Keratinocyte (primary cell): Measurements from ENCODE around the gene CACNA1C. TPM values are rescaled to one million over a fixed set of nuclear protein-coding genes. Genes with fewer than 3 reads are reported as not detected.

Experiments
- DNase-seq: peaks from one replicate; pipeline ENCODE4 v3.0.0-alpha.2; 2011; ENCODE audit warnings: low read depth, missing footprints, low spot score
- FAIRE-seq: peaks from 2 replicates; lab custom pipeline; 2011; peaks lifted over from hg19 to GRCh38; lab: Jason Lieb, UNC
- H2AFZ ChIP-seq: 2 replicates; pipeline ENCODE4 v1.6.0; 2012; ENCODE audit warnings: low read length, control low read depth, inconsistent platforms; ENCODE audit not compliant: control insufficient read depth
- H3K27ac ChIP-seq: 2 replicates; pipeline ENCODE4 v1.5.1; 2011; ENCODE audit warnings: low read length; ENCODE audit not compliant: control insufficient read depth, insufficient read depth
- H3K27me3 ChIP-seq: 3 replicates; pipeline ENCODE4 v1.6.0; 2011; ENCODE audit warnings: low read length; ENCODE audit not compliant: control insufficient read depth, insufficient read depth; ENCODE audit errors: extremely low read depth
- H3K36me3 ChIP-seq, 2 experiments: 2 replicates in 1 of 2; 3 replicates in 1 of 2; pipeline ENCODE4 v1.5.1; 2011; ENCODE audit warnings: low read length in 2 of 2, mild to moderate bottlenecking in 1 of 2; ENCODE audit not compliant: control insufficient read depth in 2 of 2, insufficient read depth in 2 of 2; ENCODE audit errors: extremely low read depth in 1 of 2
- H3K4me1 ChIP-seq: 3 replicates; pipeline ENCODE4 v1.5.1; 2011; ENCODE audit warnings: low read length; ENCODE audit not compliant: control insufficient read depth, insufficient read depth; ENCODE audit errors: extremely low read depth
- H3K4me2 ChIP-seq: 3 replicates; pipeline ENCODE4 v1.6.0; 2011; ENCODE audit warnings: low read depth, low read length; ENCODE audit not compliant: control insufficient read depth, insufficient read depth; ENCODE audit errors: extremely low read depth
- H3K4me3 ChIP-seq, 3 experiments: fragments of 200-600 bp in 1 of 3; sonication (generic) in 1 of 3; 2 replicates in 2 of 3; 3 replicates in 1 of 3; pipeline ENCODE4 v1.5.1; 2011 to 2016; ENCODE audit warnings: low read length in 3 of 3, mild to moderate bottlenecking in 3 of 3, control low read depth in 2 of 3, inconsistent platforms in 1 of 3, low read depth in 1 of 3, mixed read lengths in 1 of 3, mixed run types in 1 of 3, moderate library complexity in 1 of 3; ENCODE audit not compliant: control insufficient read depth in 2 of 3, insufficient read depth in 2 of 3; ENCODE audit errors: extremely low read depth in 1 of 3
- H3K79me2 ChIP-seq: 2 replicates; pipeline ENCODE4 v1.6.0; 2012; ENCODE audit warnings: low read length; ENCODE audit not compliant: control insufficient read depth, insufficient read depth
- H3K9ac ChIP-seq: 3 replicates; pipeline ENCODE4 v1.6.0; 2011; ENCODE audit warnings: low read length; ENCODE audit not compliant: control insufficient read depth, insufficient read depth; ENCODE audit errors: extremely low read depth
- H3K9me1 ChIP-seq: 3 replicates; pipeline ENCODE4 v1.6.0; 2011; ENCODE audit warnings: low read length; ENCODE audit not compliant: control insufficient read depth, insufficient read depth; ENCODE audit errors: extremely low read depth
- H3K9me3 ChIP-seq: 2 replicates; pipeline ENCODE4 v1.5.1; 2012; ENCODE audit warnings: low read depth, low read length; ENCODE audit not compliant: control insufficient read depth
- H4K20me1 ChIP-seq: 3 replicates; pipeline ENCODE4 v1.6.0; 2011; ENCODE audit warnings: low read length; ENCODE audit not compliant: control insufficient read depth, insufficient read depth; ENCODE audit errors: extremely low read depth
- CTCF ChIP-seq, 3 experiments: IDR thresholded peaks in 1 of 3; conservative IDR thresholded peaks in 1 of 3; optimal IDR thresholded peaks in 1 of 3; 2 replicates in 2 of 3; 3 replicates in 1 of 3; pipeline versions ENCODE3 to v1.5.1; 2011; ENCODE audit warnings: low read length in 3 of 3, mild to moderate bottlenecking in 3 of 3, moderate library complexity in 2 of 3, control low read depth in 1 of 3, inconsistent platforms in 1 of 3; ENCODE audit not compliant: insufficient read depth in 2 of 3; ENCODE audit errors: extremely low read depth in 1 of 3
- EZH2 ChIP-seq: IDR thresholded peaks from one replicate; pipeline ENCODE4 v1.6.1; 2012; ENCODE audit warnings: inconsistent platforms, mild to moderate bottlenecking, low read length, moderate library complexity
- dilution Hi-C: fragments of 300-500 bp; cut with MboI; formaldehyde crosslinking; loops from one replicate; pipeline ENCODE4 v1.7.0; 2020; ENCODE audit warnings: low sequenced_read_pairs; ENCODE audit not compliant: extremely low pct_ligation_motif_present
- polyA plus RNA-seq, 5 experiments: library from polyadenylated mRNA; depleted of rRNA in 3 of 5; stranded (reverse) in 3 of 5; stranded (forward) in 1 of 5; unstranded in 1 of 5; fragments of >200 nt; gene quantifications; 1 replicate in 1 of 5; 2 replicates in 3 of 5; 3 replicates in 1 of 5; pipeline versions ENCODE4 v1.2.1 to v1.2.3, GENCODE V29; 2011 to 2012; ENCODE audit warnings: missing spikeins in 2 of 5, low read depth in 1 of 5, low replicate concordance in 1 of 5

CACNA1C gene
- polyA plus RNA-seq, 1 donor (not counting 4 experiments of a cell fraction or from before 2014, with no cell fraction given) = not detected

- dilution Hi-C loops = no loop called here
- Histone ChIP-seq H3K4me1 (no peaks in the 10 kb centered on the region), H3K79me2 (no peaks in the 10 kb centered on the region), H3K9me1 (no peaks in the 10 kb centered on the region), H3K9me3 (no peaks in the 10 kb centered on the region), H3K27ac (no peak overlapping the region), H3K4me3 (no peak overlapping the region), H3K36me3 (no peaks in the 10 kb centered on the region), H3K4me2 (no peak overlapping the region), H3K27me3 (no peaks in the 10 kb centered on the region), H2AFZ (no peak overlapping the region), H4K20me1 (no peaks in the 10 kb centered on the region), H3K9ac (no peak overlapping the region)
- DNase-seq (no peak), FAIRE-seq (no peak)
- TF ChIP-seq EZH2 (no peak), CTCF (optimal IDR thresholded peaks at IDR 0.05 in 1 of 3, IDR thresholded peaks at IDR 0.05 in 1 of 3, conservative IDR thresholded peaks at IDR 0.05 in 1 of 3; ENCODE audit: extremely low read depth in 1 of 3, insufficient read depth in 2 of 3, low read length in 3 of 3) (no peak)
These were observed 332.7 kb downstream of the CACNA1C start for GRCh38 chr12:2385529-2385928.

- no peaks in the 10 kb centered on the region for H3K79me2 ChIP-seq
- no peak overlapping the region for H3K9ac ChIP-seq
- no peaks in the 10 kb centered on the region for H3K9me3 ChIP-seq
- no peaks in the 10 kb centered on the region for H3K4me1 ChIP-seq
- FAIRE-seq (no peak), DNase-seq (no peak)
- H3K9me1 ChIP-seq = no peaks in the 10 kb centered on the region
- H4K20me1 ChIP-seq = no peaks in the 10 kb centered on the region
- H3K4me3 ChIP-seq = no peak overlapping the region
- dilution Hi-C loops = no loop called here
- H3K27ac ChIP-seq = no peak overlapping the region
- TF ChIP-seq EZH2 (no peak), CTCF (optimal IDR thresholded peaks at IDR 0.05 in 1 of 3, IDR thresholded peaks at IDR 0.05 in 1 of 3, conservative IDR thresholded peaks at IDR 0.05 in 1 of 3; ENCODE audit: extremely low read depth in 1 of 3, insufficient read depth in 2 of 3, low read length in 3 of 3) (no peak)
- no peak overlapping the region for H3K4me2 ChIP-seq
- no peaks in the 10 kb centered on the region for H3K27me3 ChIP-seq
- H2AFZ ChIP-seq = no peak overlapping the region
- H3K36me3 ChIP-seq = no peaks in the 10 kb centered on the region
These were observed 333.8 kb downstream of the CACNA1C start for GRCh38 chr12:2386566-2386965.
